HL-60 (cell line): ENCODE results near the gene RFLNA. TPM values are rescaled to one million over a fixed set of nuclear protein-coding genes. Genes with fewer than 3 reads are reported as not detected.

Experiments used
- DNase-seq, 2 experiments: peaks; one replicate each; pipeline ENCODE4 v3.0.0-alpha.2; 2010 to 2020; ENCODE audit warnings: low read depth in 1 of 2, low spot score in 1 of 2
- H3K27ac ChIP-seq: fragments of 250-450 bp; sonication (Bioruptor Pico); replicated peaks from 2 replicates; pipeline ENCODE4 v1.5.1; 2020; ENCODE audit warnings: mild to moderate bottlenecking, moderate library complexity
- H3K27me3 ChIP-seq: fragments of 250-450 bp; sonication (Bioruptor Pico); 2 replicates; pipeline ENCODE4 v1.5.1; 2021; ENCODE audit warnings: mild to moderate bottlenecking, moderate library complexity; ENCODE audit not compliant: insufficient read depth, poor library complexity, severe bottlenecking
- H3K4me3 ChIP-seq: replicated peaks from 2 replicates; pipeline ENCODE4 v1.5.1; 2011; ENCODE audit warnings: mild to moderate bottlenecking, control low read depth, low read length; ENCODE audit not compliant: insufficient read depth
- CTCF ChIP-seq: IDR thresholded peaks from one replicate; pipeline ENCODE4 v1.5.1; 2011; ENCODE audit warnings: low read length, control low read depth, inconsistent platforms; ENCODE audit not compliant: insufficient read depth
- GABPA ChIP-seq: IDR thresholded peaks from 2 replicates; pipeline ENCODE4 v1.6.1; 2012; ENCODE audit warnings: low read depth
- POLR2AphosphoS5 ChIP-seq: IDR thresholded peaks from 2 replicates; pipeline ENCODE4 v1.6.1; 2012; ENCODE audit warnings: low read depth
- REST ChIP-seq: IDR thresholded peaks from 2 replicates; pipeline ENCODE4 v1.6.1; 2012; ENCODE audit warnings: low read depth; ENCODE audit not compliant: insufficient replicate concordance
- SPI1 ChIP-seq: IDR thresholded peaks from 2 replicates; pipeline ENCODE4 v1.6.1; 2012; ENCODE audit warnings: low read depth, mild to moderate bottlenecking, borderline replicate concordance
- microRNA-seq: library from miRNA; unstranded; fragments of <30 nt; microRNA quantifications from one replicate; pipeline ENCODE4, GENCODE V29; 2018

The RFLNA gene

GRCh38 chr12:124361996-124362395 is 67.1 kb downstream of the RFLNA start:
- Histone ChIP-seq H3K27ac (no peak overlapping the region), H3K4me3 (no peak overlapping the region), H3K27me3 (no peaks in the 10 kb centered on the region)
- TF ChIP-seq POLR2AphosphoS5 (no peak), REST (no peak), CTCF (no peak), GABPA (no peak), SPI1 (no peak)
- DNase-seq: no peak

- no peak overlapping the region for H3K27ac ChIP-seq
- no peak for DNase-seq
- no peak for TF ChIP-seq REST
- TF ChIP-seq GABPA: no peak
- TF ChIP-seq POLR2AphosphoS5: no peak
- TF ChIP-seq SPI1: no peak
- TF ChIP-seq CTCF: no peak
- no peaks in the 10 kb centered on the region for H3K27me3 ChIP-seq
- no peak overlapping the region for H3K4me3 ChIP-seq
These were observed 68.6 kb downstream of the RFLNA start for GRCh38 chr12:124363353-124363965.

DNA sequence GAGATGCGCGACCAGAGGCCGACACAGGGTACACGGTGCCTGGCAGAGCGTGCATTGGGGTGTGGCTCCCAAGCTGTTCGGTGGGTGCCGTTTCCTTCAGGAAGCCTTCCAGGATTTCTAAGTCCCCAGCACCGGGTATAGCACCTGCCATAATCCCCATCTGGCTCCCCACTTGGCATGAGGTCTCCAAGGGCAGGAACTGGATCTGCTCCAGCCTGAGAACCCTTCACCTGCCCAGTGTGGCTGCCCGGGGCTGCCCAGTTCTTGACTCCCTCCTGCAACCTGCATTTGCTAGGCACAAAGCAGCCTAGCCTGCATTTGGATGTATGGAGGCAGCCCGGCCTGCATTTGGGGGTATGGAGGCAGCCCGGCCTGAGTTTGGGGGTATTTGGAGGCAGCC is 69.7 kb downstream of the RFLNA start:
- no peak overlapping the region for H3K27ac ChIP-seq
- H3K27me3 ChIP-seq: no peaks in the 10 kb centered on the region
- no peak for TF ChIP-seq GABPA
- TF ChIP-seq SPI1: no peak
- TF ChIP-seq POLR2AphosphoS5: no peak
- TF ChIP-seq REST: no peak
- no peak for TF ChIP-seq CTCF
- no peak overlapping the region for H3K4me3 ChIP-seq
- no peak for DNase-seq

Small RNA genes within 50 kb of the gene (microRNA-seq; reads per million reads assigned to microRNA genes)
- not detected for gene MIR6880
